Activated T-cell treated with anti-CD3 and anti-CD28 coated beads, Interleukin-2, amount 50 U/mL, for 1 hour (primary cell): Measurements from ENCODE around the gene TMED6.

ENCODE experiments used
- DNase-seq: peaks from one replicate; pipeline ENCODE4 v3.0.0-alpha.2; 2020

Gene TMED6

DNA sequence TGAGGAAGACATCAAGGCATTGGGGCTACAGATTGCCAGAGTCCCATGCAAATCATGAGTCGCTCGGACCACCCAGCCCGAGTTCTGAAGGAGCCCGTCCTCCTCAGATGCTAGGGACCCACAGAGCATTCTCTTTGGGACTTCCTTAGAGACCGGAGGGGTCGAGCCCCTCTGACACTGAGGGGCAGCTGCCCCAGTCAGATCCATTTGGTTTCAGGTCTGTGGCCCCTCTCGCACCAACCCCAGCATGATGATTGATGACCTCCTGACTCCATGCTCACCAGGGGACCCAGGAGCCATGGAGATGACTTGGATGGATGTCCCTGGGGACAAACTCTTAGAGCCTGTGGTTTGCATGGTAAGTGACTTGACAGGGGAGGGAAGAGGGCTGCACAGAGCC lies 29.2 kb downstream of the TMED6 start:
- peak; percentile 8 for DNase-seq

DNA sequence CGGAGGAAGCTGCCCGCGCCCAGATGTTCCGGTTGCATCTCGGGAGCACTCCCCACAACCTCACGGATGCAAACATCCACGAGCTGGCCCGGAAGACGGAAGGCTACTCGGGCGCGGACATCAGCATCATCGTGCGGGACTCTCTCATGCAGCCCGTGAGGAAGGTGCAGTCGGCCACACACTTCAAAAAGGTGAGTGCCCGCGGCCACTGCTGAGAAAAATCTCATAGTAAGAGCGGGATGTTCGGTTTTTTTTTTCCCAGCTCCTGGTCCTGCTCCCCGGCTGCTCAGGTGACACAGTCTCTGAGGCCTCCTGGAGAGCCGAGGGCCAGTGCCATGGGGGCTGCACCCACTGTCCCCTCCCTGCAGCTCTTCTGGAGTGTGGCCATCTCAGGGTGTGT lies 30.5 kb downstream of the TMED6 start:
- no peak for DNase-seq

DNA sequence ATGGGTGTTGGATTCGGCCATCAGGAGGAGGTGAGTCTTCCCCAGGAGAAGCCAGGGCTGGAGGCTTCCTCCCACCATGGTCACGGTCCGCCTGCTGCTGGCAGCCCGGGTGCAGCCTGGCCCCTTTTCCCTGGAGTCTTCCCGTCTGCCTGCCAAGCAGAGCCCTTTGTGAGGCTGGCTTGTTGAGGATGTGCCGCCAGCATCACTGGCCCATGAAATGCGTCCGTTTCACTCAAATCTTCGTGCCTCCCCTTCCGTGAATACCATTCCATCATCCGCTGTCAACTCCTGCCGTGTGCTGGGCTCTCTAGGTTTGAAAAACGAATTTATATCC lies 30.9 kb downstream of the TMED6 start:
- no peak for DNase-seq

DNA sequence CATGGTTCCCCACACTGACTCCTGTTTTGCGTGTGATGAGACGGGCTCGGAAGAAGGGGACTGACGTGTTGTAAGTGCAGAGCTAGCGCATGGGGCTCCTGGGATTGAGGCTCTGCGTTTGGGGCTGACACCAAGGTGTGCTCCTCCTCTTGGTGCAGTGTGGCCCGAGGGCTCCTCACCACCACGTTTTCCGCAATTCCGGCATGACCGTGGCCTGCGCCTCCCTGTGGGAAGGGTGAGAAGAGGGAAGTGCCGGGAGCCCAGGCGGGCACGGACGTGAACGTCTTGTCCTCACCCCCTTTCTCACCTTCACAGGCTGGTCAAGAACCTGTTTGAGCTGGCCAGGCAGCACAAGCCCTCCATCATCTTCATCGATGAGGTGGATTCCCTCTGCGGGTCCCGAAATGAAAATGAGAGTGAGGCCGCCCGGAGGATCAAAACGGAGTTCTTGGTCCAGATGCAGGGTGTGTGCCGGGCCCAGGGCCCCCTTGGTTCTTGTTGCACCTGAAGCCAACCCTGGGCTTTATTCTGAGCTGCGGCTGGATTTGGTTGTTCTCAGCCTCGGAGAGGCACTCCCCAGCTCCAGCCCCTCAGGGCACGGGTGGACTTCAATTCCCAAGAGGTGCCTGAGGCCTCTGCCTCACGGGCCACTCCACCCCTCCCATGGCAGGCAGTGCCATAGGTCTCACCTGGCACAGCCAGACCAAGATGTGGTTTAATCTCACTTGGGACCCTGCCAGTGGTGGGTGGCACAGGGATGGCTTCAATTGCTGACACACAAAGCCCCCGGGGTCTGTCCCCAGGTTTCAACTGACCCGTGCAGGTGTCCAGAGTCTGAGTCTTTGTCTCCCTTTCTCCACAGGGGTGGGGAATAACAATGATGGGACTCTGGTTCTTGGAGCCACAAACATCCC lies 31.5 kb downstream of the TMED6 start:
- DNase-seq: no peak

DNA sequence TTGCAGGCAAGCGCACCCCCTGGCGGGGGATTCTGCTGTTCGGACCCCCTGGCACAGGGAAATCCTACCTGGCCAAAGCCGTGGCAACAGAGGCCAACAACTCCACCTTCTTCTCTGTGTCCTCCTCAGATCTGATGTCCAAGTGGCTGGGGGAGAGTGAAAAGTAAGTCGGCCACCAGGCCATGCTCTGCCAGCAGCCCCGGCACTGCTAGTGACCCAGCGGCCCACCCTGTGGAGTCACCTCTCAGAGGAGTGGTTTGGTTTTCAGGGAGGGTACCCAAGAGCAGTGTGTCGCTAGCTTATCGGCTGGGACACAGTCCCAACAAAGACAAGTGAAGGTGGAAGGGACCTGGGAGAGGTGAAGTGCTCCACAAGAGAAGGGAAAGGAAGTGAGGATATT lies 32.2 kb downstream of the TMED6 start:
- no peak for DNase-seq

DNA sequence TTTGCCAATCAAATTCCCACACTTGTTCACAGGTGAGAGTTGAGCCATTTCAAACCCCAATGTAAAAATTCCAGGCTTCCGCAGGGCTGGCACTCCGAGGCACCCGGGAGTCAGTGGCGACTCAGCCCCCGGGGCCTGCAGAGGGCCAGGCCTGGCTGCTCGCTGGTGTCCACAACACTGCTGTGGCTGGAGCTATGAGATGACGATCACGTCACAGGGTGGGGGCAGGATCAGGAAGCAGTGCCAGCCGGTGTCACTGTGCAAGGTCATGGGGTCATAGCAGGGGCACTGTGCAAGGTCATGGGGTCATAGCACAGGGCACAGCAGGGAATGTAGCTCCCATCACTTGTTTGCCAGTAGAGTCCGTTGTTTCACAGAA lies 32.7 kb downstream of the TMED6 start:
- no peak for DNase-seq

DNA sequence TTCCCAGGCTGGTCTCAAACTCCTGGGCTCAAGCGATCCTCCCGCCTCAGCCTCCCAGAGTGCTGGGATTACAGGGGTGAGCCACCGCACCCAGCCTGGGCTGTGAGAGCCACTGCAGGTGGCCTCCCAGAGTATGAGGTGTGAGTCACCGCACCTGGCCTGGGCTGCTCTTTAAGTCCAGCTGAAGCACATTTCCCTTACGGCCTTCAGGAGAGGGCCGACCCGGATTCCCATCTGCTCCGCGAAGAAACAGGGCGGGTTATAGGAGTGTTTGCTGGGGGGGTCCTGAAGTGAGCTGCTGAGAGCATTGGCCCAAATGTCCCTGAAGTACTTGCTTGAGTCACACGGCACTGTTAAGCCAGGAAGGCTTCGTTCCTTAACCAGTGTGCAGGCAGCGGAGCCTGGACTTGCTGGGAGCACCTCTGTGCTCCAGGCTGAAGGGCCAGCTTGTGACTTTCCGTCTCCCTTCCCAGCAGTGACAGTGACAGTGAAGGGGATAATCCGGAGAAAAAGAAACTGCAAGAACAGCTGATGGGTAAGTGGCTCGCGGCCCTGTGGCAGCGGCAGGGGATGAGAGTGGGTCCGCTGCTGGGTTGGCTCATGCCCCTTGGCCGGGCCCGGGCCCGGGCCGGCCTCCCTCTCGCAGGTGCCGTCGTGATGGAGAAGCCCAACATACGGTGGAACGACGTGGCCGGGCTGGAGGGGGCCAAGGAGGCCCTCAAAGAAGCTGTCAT lies 33.2 kb downstream of the TMED6 start:
- no peak for DNase-seq

DNA sequence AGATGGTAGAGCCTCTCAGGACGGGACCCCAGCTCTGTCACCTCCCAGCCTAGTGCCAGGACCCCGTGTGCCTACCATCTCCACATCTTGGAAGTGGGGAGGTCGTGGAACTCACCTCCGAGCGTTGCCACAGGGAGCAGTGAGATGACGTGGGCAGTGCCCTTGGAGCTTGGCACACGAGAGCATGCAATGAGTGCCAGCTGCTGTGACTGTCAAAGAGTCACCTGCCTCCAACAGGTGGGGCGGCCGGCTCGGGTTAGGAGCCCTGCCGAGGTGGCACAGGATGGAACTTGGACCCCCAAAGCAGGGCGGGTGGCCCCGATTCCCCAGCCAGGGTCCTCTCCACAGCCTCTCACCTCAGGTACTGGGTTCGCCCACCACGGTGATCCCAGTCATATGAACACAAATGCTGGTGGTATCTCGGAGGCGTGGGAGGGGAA lies 35.0 kb downstream of the TMED6 start:
- DNase-seq: no peak

DNA sequence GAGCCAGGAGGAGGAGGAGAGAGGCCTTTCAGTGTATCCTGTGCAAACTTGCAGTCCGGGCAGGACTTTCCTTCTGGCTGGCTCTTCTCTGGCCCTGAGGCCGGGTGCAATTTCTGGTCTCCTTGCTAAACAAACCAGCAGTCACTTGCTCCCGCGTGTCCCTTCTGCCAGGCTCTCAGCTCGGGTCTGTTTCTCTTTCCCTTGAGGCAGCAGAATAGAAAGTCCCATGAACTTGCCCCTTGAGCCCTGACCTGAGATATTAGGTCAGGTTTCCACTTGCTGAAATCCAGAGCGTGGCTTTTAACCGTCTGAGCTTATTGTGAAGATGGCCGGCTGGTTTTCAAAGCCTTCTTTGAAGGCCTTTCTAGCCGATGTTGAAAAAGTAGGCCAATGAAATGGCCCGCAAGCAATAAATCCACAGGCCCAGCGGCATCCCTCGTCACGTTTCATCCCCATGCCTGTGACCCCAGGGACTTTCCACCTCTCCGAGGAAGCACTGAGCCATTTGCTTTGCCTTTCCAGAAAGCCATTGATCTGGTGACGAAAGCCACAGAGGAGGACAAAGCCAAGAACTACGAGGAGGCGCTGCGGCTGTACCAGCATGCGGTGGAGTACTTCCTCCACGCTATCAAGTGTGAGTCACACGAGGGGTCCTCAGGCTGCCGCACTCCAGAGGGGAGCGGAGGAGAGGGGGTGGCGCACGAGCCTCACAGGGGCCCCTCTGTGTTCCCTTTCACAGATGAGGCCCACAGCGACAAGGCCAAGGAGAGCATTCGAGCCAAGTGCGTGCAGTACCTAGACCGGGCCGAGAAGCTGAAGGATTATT lies 35.9 kb downstream of the TMED6 start:
- no peak for DNase-seq

DNA sequence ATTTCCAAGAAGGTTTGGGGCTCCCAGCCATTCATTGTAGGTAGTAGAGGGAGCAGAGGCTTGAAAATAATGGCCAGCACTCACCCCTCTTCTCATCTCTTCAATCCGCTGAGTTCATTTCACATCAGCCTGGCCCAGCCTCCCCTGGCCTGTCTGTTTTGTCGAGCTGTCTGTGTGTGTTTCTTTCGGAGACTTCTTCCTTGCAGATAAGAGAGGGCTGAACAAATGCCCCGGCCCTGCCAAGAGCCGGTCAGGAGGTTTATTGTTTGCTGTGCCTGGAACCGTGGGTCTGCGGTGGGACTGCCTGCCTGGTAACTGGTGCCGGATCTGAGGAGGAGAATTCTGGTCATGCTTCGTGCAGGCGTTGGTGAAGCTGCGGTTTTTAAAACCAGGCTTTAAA lies 37.1 kb downstream of the TMED6 start:
- DNase-seq: no peak

DNA sequence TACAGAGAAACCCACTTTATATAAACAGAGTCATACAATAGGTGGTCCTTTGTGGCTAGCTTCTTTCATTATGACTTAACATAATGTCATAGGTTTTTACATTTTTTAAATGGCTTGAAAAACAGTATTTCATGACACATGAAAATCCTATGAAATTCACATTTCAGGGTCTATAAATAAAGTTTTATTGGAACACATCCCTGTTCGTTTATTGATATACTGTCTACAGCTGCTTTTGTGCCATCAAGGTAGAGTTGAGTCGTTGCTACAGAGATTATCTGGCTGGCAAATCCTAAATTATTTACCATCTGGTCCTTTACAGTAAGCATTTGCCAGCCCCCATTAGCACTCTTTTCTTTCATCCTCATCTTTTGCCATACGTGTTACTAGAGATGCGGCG lies 38.1 kb downstream of the TMED6 start:
- no peak for DNase-seq

DNA sequence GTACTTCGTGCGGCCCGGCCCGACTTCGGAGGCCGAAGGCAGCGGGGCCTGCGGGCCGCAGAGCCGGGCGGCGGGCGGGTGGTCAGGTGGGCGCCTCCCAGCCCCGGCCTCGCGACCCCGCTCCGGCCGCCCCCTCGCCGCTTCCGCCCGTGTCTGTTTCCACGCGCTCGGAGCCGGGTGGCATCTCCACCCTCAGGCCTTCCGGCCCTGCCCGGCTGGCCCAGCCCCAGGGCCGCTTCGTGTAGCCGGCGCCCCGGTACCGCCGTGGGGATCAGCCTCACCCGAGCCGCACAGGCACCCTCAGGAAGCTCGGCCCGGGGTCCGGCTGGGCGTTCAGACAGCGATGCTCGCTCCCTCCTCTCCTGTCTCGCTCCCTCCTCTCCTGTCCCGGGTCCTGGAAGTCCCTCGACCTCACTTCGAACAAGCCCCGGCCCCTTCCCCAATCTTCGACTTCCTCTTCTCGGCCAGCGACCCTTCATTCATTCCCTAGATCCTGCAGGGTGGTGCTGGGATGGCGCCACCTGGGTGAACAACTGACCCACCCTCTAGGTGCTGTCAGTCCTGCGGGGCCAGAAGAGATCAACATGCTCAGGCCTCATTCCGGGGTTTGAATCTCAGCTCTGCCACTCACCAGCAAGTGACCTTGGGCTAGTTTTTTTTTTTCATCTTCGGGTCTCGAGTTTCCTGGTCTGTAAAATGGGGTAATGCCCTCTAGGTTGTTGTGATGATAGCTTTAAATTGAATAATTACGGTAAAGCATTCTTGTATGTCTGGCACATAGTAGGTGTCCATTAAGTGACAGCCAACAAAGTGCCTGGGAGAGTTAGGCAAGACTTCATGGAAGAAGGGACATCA lies 39.8 kb downstream of the TMED6 start:
- DNase-seq: no peak

DNA sequence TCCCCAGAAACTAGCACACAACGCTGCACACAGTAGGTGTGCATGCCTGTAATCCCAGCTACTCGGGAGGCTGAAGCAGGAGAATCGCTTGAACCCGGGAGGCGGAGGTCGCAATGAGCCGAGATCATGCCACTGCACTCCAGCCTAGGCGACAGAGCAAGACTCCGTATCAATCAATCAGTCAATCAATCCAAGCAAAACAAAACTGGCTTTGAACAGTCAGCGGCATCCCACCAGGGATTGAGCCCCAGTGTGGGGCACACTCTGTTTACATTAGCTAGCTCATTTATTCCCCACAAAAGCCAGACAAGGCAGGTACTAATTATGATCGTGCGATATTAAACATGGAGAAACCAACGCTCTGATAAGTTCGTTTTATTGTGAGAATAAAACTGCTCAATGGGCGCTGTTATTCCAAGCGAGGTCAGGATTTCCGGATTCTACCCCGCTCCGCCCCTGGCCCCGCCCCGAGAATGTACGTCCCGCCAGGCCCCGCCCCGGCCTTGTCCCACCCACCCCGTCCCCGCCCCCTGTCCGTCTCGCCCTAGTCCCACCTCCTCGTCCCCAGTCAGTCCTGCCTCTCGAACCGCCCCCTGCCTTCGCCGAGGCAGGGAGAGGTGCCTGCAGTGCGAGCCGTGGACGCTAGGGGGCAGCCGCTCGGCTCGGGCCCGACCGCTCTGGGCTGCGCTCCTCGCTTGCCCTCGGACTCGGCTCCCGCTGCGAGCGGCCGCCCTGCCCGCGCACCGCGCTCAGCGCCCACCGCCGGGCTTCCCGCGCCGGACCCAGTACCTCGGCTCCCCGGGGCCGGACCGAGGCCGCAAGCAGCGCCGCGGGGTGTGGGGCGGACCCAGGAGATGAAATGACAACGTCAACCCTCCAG lies 40.7 kb downstream of the TMED6 start, which contains the start of gene VPS4A:
TSS of gene VPS4A (plus strand) at position 698 of the 880 bp plus-strand sequence. CDS start at position 860, 162 bp downstream.
- DNase-seq: peak; percentile 99

DNA sequence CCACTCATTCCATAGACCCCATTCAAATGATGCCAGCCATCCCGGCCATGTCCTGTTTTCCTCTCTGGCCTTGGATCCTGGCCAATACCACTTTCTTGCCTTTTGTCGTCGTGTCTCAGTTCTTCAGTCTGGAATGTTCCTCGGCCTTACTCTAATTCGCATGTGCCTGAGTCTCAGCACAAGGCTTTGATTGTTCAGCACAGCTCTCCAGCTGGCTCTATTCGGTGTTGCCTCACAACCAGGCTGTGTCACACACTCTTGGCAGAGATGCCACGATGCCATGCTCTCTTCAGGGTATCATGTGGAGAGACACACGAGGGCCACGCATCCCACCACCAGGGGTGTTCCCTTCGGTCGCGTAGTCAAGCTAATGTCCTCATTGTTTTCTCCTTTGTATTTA lies 42.3 kb downstream of the TMED6 start:
- DNase-seq: no peak

DNA sequence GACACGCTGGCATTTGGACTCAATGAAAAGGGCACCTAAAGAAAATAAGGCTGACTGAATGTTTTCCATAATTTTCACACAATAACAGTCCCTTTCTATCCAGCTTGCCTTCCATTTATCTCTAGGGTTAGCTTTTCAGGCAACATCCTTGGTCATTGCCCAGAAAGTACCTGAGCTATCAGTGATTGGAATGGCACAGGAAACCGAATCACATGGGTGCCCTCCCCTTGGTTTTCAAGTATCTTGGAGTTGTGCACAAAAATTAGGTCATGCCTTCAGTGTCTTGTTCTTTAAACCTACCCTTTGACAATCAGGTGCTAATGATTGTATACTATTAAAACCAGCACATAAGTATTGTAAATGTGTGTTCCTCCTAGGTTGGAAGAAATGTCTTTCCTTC lies 43.7 kb downstream of the TMED6 start:
- DNase-seq: no peak

DNA sequence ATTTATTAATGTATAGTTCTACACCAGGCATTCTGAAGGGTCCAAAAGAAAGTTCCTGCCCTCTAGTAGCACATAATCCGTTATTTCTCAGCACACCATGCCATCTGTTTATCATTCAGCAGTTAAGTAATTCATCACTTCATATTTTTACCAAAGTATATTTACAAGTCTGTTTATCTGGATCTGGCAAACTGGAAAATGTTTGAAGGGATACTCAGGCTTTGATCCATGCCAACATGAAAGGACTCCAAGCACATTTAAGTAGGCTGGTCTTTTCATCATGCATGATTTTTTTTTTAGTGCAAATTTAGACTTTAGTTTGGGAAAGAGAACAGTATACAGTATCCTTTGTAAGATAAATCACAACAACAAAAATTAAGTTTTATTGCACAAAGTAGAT lies 44.5 kb downstream of the TMED6 start:
- DNase-seq: no peak

DNA sequence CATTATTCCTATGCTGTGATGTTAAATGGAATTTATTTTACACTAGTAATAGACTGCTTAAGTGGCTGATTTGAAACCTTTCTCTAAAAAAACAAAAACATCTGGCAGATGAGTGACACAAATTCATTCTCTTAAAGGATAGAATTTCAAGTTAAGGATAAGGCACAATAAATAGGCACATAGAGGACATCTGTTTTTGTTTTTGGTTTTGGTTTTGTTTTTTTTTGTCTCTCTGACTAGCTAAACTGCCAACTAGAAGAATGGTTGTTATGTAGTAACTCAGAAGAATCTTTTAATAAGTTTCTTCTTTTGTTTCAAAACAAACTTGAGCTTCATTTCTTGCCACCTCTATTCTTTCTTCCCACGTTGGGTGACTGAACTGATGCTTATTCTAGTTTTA lies 45.6 kb downstream of the TMED6 start:
- no peak for DNase-seq

DNA sequence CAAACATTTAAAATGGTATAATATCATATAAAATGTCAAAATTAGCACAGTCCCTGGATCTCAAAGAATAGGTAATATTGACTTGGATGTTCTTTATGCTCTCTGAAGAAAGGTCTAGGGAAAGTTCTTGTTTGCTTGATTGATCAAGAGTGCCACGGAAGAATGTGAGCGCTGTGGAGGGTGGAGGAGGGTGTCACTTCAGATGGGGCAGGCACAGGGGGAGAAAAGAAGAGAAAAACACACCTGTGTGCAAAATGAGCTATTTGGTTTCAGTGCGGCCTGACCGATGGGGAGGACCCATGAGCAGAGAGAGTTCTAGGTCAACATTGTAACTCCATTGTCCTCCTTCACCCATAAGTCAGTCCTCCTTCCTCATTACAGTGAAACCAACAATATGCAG lies 49.3 kb downstream of the TMED6 start:
- no peak for DNase-seq

DNA sequence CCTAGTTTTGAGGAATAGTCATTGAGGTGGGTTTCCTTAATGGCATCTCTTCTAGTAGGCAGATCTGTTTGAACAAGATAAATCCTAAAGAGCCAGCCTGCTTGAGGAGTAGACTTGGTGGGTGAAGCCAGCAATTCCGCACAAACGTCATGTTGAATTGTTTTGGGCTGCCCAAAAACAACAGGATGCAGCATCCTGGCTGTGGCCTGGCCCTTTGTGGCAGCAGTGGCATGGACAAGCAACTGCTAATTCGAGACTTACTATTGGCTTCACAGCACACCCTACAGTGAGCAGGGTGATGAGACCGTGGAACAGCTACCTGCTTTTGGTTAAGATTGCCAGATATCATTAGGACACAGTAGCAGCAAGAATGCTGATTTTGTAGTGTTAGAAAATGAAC lies 49.7 kb downstream of the TMED6 start:
- no peak for DNase-seq

DNA sequence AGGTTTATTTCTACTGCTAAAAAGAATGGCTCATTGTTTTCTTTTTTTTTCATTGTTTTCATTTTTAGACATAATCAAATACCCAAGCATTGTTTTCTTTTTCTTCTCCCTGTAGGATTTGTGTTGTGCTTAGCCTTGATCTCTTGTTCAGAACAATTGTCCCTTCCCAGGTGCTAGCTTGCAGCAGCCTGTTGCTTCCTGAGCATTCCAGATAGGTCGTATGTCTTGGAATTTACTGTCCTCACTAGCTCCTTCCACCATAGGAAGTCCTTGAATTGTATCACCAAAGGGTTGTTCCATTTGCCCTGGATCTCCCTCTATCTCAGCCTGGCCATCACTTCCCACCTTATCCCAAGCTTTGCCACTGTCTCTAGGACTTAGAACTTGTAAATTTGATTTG lies 50.4 kb downstream of the TMED6 start:
- no peak for DNase-seq

DNA sequence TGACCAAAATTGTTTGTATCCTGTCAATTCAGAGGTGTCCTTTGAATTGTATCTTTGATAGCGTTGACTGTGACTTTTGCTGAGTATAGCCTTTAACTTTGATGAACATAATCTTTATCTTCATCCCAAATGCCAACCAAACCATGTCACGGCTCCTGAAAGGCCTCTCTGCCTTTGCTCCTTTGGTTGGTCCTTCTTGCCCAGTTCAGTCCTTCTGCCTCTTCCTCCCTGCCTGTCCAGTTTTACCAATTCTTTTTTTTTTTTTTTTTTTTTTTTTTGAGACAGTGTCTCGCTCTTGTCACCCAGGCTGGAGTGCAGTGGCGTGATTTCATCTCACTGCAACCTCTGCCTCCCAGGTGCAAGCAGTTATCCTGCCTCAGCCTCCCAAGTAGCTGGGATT lies 53.3 kb downstream of the TMED6 start:
- DNase-seq: no peak
